ENCODE measurements around the gene IQSEC2.

DNA sequence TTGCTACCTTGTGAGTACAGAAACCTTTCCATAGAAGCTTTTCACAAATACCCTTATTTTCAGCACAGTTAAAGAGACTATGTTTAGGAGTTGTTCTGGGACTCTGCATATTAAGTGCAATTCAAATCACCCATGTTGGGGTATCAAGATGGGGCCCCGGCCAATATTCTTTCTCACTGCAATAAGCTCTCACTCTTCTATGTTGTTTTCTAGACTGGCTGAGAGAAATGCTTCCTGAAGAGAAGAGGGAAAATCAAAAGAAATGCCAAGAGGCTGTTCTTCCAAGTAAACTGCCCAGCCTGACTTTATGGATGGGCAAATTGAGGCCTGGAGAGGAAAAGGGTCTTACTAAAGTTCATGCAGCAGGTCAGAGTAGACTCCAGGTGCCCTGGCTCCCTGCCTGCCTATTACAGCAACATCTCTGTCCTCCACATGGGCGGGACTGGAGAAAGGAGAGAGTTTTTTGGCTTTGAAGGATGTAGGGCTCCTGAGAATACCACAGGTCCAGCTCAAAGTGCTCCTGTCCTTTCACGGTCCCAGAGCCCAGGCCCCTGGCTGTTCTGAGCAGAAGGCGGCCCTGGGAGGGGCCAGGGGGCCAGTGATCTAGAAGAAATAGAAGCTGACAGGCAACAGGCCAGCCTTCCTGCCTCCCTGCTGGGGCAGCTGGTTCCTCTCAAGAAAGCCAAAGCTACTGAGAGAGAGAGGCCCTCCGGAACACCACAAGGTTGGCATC, 745 bp upstream of the IQSEC2 start:
- TF ChIP-seq, protein P1, sequence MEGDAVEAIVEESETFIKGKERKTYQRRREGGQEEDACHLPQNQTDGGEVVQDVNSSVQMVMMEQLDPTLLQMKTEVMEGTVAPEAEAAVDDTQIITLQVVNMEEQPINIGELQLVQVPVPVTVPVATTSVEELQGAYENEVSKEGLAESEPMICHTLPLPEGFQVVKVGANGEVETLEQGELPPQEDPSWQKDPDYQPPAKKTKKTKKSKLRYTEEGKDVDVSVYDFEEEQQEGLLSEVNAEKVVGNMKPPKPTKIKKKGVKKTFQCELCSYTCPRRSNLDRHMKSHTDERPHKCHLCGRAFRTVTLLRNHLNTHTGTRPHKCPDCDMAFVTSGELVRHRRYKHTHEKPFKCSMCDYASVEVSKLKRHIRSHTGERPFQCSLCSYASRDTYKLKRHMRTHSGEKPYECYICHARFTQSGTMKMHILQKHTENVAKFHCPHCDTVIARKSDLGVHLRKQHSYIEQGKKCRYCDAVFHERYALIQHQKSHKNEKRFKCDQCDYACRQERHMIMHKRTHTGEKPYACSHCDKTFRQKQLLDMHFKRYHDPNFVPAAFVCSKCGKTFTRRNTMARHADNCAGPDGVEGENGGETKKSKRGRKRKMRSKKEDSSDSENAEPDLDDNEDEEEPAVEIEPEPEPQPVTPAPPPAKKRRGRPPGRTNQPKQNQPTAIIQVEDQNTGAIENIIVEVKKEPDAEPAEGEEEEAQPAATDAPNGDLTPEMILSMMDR (IDR thresholded peaks at IDR 0.05): no peak
- TF ChIP-seq POLR2A (IDR thresholded peaks at IDR 0.05): no peak

Data from heart left ventricle (tissue), 13 donors.